A673 (cell line): ENCODE data around the gene SLC6A6.

ENCODE experiments used
- CTCF ChIP-seq: fragments of 300-800, 200-600 bp; sonication (generic); conservative IDR thresholded peaks from 2 replicates; pipeline ENCODE4 v1.5.1; 2017; ENCODE audit warnings: low read depth, mild to moderate bottlenecking, antibody characterized with exemption, low read length, moderate library complexity, mixed read lengths
- EZH2 ChIP-seq: fragments of 200-600 bp; sonication (generic); IDR thresholded peaks from 2 replicates; pipeline ENCODE4 v1.6.1; 2017; ENCODE audit warnings: borderline replicate concordance, low read depth, mild to moderate bottlenecking, mixed read lengths, antibody characterized with exemption, low read length; ENCODE audit not compliant: poor library complexity, severe bottlenecking

GRCh38 chr3:14397046-14397445 lies 5.4 kb upstream of the SLC6A6 start:
- TF ChIP-seq CTCF (no peak), EZH2 (no peak)
